ENCODE results near the gene ZNF830.

- TF ChIP-seq CTCF (conservative IDR thresholded peaks at IDR 0.05; ENCODE audit: low read depth, low read length): no peak
- TF ChIP-seq POLR2A (IDR thresholded peaks at IDR 0.05; ENCODE audit: low read depth, low read length): no peak
- no peak for TF ChIP-seq RAD21 (IDR thresholded peaks at IDR 0.05; ENCODE audit: low read length)
- no peak for TF ChIP-seq CHD1 (IDR thresholded peaks at IDR 0.05; ENCODE audit: low read depth, low read length)
- no peak for TF ChIP-seq BHLHE40 (IDR thresholded peaks at IDR 0.05; ENCODE audit: low read depth, low read length)
- no peak for TF ChIP-seq MAZ (IDR thresholded peaks at IDR 0.05; ENCODE audit: borderline replicate concordance, low read depth, low read length)
- no peak for TF ChIP-seq SMC3 (IDR thresholded peaks at IDR 0.05; ENCODE audit: low read depth, low read length)
- TF ChIP-seq NFE2L2 (IDR thresholded peaks at IDR 0.05; ENCODE audit: low read depth, low read length): no peak
- no peak for TF ChIP-seq MAFK (IDR thresholded peaks at IDR 0.05; ENCODE audit: low read depth, low read length)
- no peak for TF ChIP-seq FOS (IDR thresholded peaks at IDR 0.05; ENCODE audit: low read depth, low read length)
These were observed 40.7 kb upstream of the ZNF830 start for GRCh38 chr17:34920676-34921075.

Measured in IMR-90 (cell line).